ENCODE results near the gene AEBP2.

Gene AEBP2

GRCh38 chr12:19482551-19483109, 43.3 kb downstream of the AEBP2 start:
- peak; percentile 85 for ATAC-seq (replicated peaks)
- peaks cover 32% of the 10 kb centered on the region for H3K36me3 Mint-ChIP-seq (ENCODE audit: insufficient read depth)
- H3K4me1 Mint-ChIP-seq (ENCODE audit: low read depth in 2 of 2), result peaks cover 46 to 70% of the 10 kb centered on the region in 2 donors
- H3K9me3 Mint-ChIP-seq, result no peaks in the 10 kb centered on the region
- peak; percentile 18 to 44 (median 34) for DNase-seq
- peak overlapping the region; percentile 69 to 74 for H3K4me3 Mint-ChIP-seq
- H3K27ac Mint-ChIP-seq, result peak overlapping the region; percentile 91 to 97
- H3K27me3 Mint-ChIP-seq, result no peaks in the 10 kb centered on the region

DNA sequence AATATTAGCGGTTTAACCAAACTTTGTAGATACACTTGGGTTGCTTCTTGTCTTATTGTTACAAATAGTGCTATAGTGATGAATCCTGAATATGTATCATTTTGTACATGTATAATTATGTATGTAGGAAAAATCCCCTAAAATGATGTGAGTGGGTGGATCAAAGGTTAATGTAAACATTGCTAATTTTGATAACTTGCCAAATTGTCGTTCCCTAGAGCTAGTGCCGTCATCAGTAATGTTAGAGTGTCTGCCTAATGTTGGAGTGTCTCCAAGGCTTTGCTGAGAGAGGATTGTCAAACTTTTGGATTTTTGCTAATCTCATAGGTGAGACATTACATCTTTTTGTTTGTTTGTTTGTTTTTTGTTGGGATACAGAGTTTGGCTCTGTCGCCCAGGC, 44.4 kb downstream of the AEBP2 start:
- H3K4me1 Mint-ChIP-seq (ENCODE audit: low read depth in 2 of 2), result peaks cover 43 to 65% of the 10 kb centered on the region in 2 donors
- no peaks in the 10 kb centered on the region for H3K9me3 Mint-ChIP-seq
- H3K36me3 Mint-ChIP-seq (ENCODE audit: insufficient read depth), result peaks cover 32% of the 10 kb centered on the region
- H3K27ac Mint-ChIP-seq, result peak overlapping the region; percentile 91 to 97
- DNase-seq, result no peak
- H3K27me3 Mint-ChIP-seq, result no peaks in the 10 kb centered on the region
- ATAC-seq (replicated peaks), result no peak
- peak overlapping the region; percentile 69 to 74 for H3K4me3 Mint-ChIP-seq

DNA sequence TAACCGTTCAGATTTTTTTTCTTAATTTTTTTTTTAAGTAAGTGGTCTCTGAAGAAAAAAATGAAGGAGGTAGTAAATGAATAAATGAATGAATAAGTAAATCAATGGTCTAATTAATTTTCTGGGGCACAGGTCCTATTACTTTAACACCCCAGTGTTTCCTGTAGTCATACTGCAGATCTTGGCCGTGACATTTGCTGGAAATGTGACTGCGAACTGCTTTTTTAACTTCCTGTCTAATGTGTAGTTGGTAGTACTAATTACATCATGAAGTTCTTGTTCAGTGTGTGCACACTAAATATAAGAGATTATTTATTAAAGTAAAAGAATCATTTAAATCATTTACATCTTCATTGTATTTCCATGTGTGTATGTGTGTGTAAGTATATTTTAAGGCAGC, 45.4 kb downstream of the AEBP2 start:
- Mint-ChIP-seq H3K9me3 (no peaks in the 10 kb centered on the region), H3K27ac (peak overlapping the region in 1 of 2 donors; percentile 91), H3K36me3 (ENCODE audit: insufficient read depth) (peaks cover 32% of the 10 kb centered on the region), H3K4me1 (ENCODE audit: low read depth in 2 of 2) (peaks cover 45 to 65% of the 10 kb centered on the region in 2 donors), H3K27me3 (no peaks in the 10 kb centered on the region), H3K4me3 (peak overlapping the region; percentile 16 to 25)
- no peak for ATAC-seq (replicated peaks)
- DNase-seq, result no peak

- H3K36me3 Mint-ChIP-seq (ENCODE audit: insufficient read depth), result peaks cover 27% of the 10 kb centered on the region
- H3K27ac Mint-ChIP-seq, result peak overlapping the region; percentile 69 to 91
- no peaks in the 10 kb centered on the region for H3K27me3 Mint-ChIP-seq
- H3K9me3 Mint-ChIP-seq, result no peaks in the 10 kb centered on the region
- ATAC-seq (replicated peaks), result no peak
- peak overlapping the region; percentile 16 to 21 for H3K4me3 Mint-ChIP-seq
- peaks cover 45 to 65% of the 10 kb centered on the region in 2 donors for H3K4me1 Mint-ChIP-seq (ENCODE audit: low read depth in 2 of 2)
- no peak for DNase-seq
Measured at GRCh38 chr12:19485240-19485639, 45.9 kb downstream of the AEBP2 start.

DNA sequence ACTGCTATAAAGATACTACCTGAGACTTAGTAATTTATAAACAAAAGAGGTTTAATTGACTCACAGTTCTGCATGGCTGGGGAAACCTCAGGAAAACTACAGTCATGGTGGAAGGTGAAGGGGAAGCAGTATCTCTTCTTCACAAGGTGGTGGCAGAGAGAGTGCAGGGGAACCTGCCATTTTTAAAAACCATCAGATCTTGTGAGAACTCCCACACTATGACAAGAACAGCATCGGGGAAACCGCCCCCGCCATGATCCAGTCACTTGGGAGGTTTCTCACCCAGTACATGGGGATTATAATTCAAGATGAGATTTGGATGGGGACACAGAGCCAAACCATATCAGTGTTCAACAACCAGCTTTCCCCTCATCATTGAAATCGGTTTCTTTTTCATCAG, 49.9 kb downstream of the AEBP2 start:
- no peaks in the 10 kb centered on the region for H3K9me3 Mint-ChIP-seq
- H3K27ac Mint-ChIP-seq, result no peak overlapping the region
- H3K36me3 Mint-ChIP-seq (ENCODE audit: insufficient read depth), result peaks cover 23% of the 10 kb centered on the region
- DNase-seq, result no peak
- no peaks in the 10 kb centered on the region for H3K27me3 Mint-ChIP-seq
- peaks cover 22 to 57% of the 10 kb centered on the region in 2 donors for H3K4me1 Mint-ChIP-seq (ENCODE audit: low read depth in 2 of 2)
- no peak for ATAC-seq (replicated peaks)
- H3K4me3 Mint-ChIP-seq, result no peak overlapping the region

GRCh38 chr12:19490908-19491307, 51.6 kb downstream of the AEBP2 start:
- Mint-ChIP-seq H3K9me3 (no peaks in the 10 kb centered on the region), H3K27ac (no peak overlapping the region), H3K4me3 (no peak overlapping the region), H3K4me1 (ENCODE audit: low read depth in 2 of 2) (peaks cover 13 to 44% of the 10 kb centered on the region in 2 donors), H3K27me3 (no peaks in the 10 kb centered on the region), H3K36me3 (ENCODE audit: insufficient read depth) (peaks cover 36% of the 10 kb centered on the region)
- ATAC-seq (replicated peaks), result no peak
- no peak for DNase-seq

DNA sequence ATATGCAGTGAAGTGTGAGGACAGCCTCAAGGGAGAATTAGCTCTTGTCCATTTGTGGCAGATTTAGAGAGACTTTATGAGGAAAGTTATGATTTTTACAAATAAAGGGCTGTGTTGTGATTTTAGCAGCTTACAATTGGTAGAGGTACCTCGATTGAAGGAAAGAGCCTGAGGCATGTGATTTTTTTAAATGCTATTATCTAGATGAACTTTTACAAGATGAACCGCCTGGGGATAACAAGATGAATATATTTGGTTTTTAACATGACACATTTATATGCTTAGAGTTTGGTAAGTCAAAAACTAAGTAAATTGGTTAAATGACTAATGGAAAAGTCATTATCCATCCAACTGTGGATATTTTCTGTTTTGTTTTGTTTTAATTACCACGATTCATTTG, 52.6 kb downstream of the AEBP2 start:
- Mint-ChIP-seq H3K27ac (peak overlapping the region; percentile 29 to 88), H3K4me1 (ENCODE audit: low read depth in 2 of 2) (peaks cover 4 to 38% of the 10 kb centered on the region in 2 donors), H3K4me3 (no peak overlapping the region), H3K27me3 (no peaks in the 10 kb centered on the region), H3K36me3 (ENCODE audit: insufficient read depth) (peaks cover 33% of the 10 kb centered on the region), H3K9me3 (no peaks in the 10 kb centered on the region)
- DNase-seq (no peak), ATAC-seq (replicated peaks) (no peak)

- Mint-ChIP-seq H3K27ac (peak overlapping the region; percentile 70 to 72), H3K27me3 (no peaks in the 10 kb centered on the region), H3K4me1 (ENCODE audit: low read depth in 2 of 2) (peaks cover 7 to 30% of the 10 kb centered on the region in 2 donors), H3K4me3 (no peak overlapping the region), H3K36me3 (ENCODE audit: insufficient read depth) (peaks cover 63% of the 10 kb centered on the region), H3K9me3 (no peaks in the 10 kb centered on the region)
- no peak for ATAC-seq (replicated peaks)
- DNase-seq, result no peak
Measured at GRCh38 chr12:19496219-19496878, 57.1 kb downstream of the AEBP2 start.

GRCh38 chr12:19498099-19498498, 58.8 kb downstream of the AEBP2 start:
- no peaks in the 10 kb centered on the region for H3K27me3 Mint-ChIP-seq
- H3K27ac Mint-ChIP-seq, result peak overlapping the region; percentile 18 to 65
- H3K36me3 Mint-ChIP-seq (ENCODE audit: insufficient read depth), result peaks cover 65% of the 10 kb centered on the region
- H3K9me3 Mint-ChIP-seq, result no peaks in the 10 kb centered on the region
- DNase-seq (no peak), ATAC-seq (replicated peaks) (no peak)
- H3K4me1 Mint-ChIP-seq (ENCODE audit: low read depth in 2 of 2), result peaks cover 8 to 19% of the 10 kb centered on the region in 2 donors
- H3K4me3 Mint-ChIP-seq, result no peak overlapping the region

DNA sequence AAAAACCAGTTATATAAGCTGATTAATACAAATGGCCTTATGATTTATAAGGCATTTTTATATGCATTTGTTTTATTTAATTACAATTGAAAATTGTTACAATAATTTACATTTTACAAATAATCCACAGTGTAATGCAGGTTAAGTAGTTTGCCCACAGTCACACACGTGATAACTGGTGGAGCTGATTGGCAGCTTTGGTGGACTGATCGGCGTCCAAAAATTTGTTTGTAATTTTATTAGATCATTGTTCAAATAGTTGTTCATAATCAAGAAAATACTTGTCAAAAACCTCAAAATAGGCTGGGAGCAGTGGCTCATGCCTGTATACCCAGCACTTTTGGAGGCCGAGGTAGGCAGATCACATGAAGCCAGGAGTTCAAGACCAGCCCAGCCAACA, 59.7 kb downstream of the AEBP2 start:
- ATAC-seq (replicated peaks) (no peak), DNase-seq (no peak)
- Mint-ChIP-seq H3K9me3 (no peaks in the 10 kb centered on the region), H3K4me3 (no peak overlapping the region), H3K4me1 (ENCODE audit: low read depth in 2 of 2) (peaks cover 10 to 20% of the 10 kb centered on the region in 2 donors), H3K27ac (no peak overlapping the region), H3K27me3 (no peaks in the 10 kb centered on the region), H3K36me3 (ENCODE audit: insufficient read depth) (peaks cover 66% of the 10 kb centered on the region)

- no peak overlapping the region for H3K4me3 Mint-ChIP-seq
- peak overlapping the region; percentile 12 to 49 for H3K27ac Mint-ChIP-seq
- no peaks in the 10 kb centered on the region for H3K9me3 Mint-ChIP-seq
- ATAC-seq (replicated peaks), result no peak
- peaks cover 33 to 49% of the 10 kb centered on the region in 2 donors for H3K4me1 Mint-ChIP-seq (ENCODE audit: low read depth in 2 of 2)
- peaks cover 26% of the 10 kb centered on the region for H3K36me3 Mint-ChIP-seq (ENCODE audit: insufficient read depth)
- H3K27me3 Mint-ChIP-seq, result no peaks in the 10 kb centered on the region
- no peak for DNase-seq
Measured at GRCh38 chr12:19506497-19506896, 67.2 kb downstream of the AEBP2 start.

- H3K36me3 Mint-ChIP-seq (ENCODE audit: insufficient read depth), result peaks cover 22% of the 10 kb centered on the region
- no peak for DNase-seq
- no peaks in the 10 kb centered on the region for H3K9me3 Mint-ChIP-seq
- H3K4me1 Mint-ChIP-seq (ENCODE audit: low read depth in 2 of 2), result peaks cover 33 to 50% of the 10 kb centered on the region in 2 donors
- H3K27me3 Mint-ChIP-seq, result no peaks in the 10 kb centered on the region
- no peak overlapping the region for H3K4me3 Mint-ChIP-seq
- ATAC-seq (replicated peaks), result no peak
- peak overlapping the region; percentile 49 to 77 for H3K27ac Mint-ChIP-seq
Measured at GRCh38 chr12:19507823-19508222, 68.5 kb downstream of the AEBP2 start.

DNA sequence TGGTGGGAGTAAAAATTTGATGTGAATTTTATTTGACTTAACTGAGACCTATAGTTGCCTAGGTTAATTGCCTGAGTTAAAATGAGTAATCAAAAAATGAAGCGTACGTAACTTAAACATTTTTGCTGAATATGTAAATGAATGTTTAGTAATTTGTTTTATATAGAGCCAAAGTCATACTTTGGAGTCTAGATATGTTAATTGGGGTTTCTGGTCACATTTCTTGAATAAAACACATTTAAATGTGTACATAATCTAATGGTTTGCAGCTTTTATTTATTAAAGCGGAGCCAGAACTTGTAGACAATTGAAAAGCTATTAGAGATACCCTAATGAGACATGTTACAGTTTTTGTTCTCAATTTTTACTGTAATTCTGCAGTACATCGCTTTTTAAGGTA, 71.2 kb downstream of the AEBP2 start:
- DNase-seq (no peak), ATAC-seq (replicated peaks) (no peak)
- H3K27me3 Mint-ChIP-seq, result no peaks in the 10 kb centered on the region
- no peaks in the 10 kb centered on the region for H3K9me3 Mint-ChIP-seq
- H3K36me3 Mint-ChIP-seq (ENCODE audit: insufficient read depth), result peaks cover 41% of the 10 kb centered on the region
- H3K27ac Mint-ChIP-seq, result peak overlapping the region in 1 of 2 donors; percentile 13
- no peak overlapping the region for H3K4me3 Mint-ChIP-seq
- peaks cover 21 to 29% of the 10 kb centered on the region in 2 donors for H3K4me1 Mint-ChIP-seq (ENCODE audit: low read depth in 2 of 2)

DNA sequence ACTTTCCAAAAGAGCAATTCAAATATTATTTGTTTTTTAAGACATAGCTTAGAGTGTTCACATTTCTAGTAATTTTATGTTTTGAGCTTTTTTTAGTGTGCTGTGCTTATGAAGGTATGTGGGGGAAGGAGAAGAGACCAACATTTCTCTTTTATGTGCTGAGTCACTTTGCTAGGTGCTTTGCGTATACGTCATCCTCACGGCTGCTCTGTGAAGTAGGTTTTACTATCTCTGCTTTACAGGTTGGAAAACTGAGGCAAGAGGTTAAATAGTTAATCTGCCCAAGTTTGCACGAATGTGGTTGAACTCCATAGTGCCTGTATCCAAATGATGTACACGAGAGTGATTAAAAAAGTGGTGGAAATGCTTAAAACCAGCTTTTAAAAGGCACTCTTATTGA, 75.9 kb downstream of the AEBP2 start:
- peak overlapping the region in 1 of 2 donors; percentile 46 for H3K27ac Mint-ChIP-seq

More for the DNA sequence above, 75.9 kb downstream of the AEBP2 start:
- Mint-ChIP-seq H3K27me3 (no peaks in the 10 kb centered on the region), H3K4me1 (ENCODE audit: low read depth in 2 of 2) (peaks cover under 1 to 17% of the 10 kb centered on the region in 2 donors), H3K9me3 (no peaks in the 10 kb centered on the region), H3K36me3 (ENCODE audit: insufficient read depth) (peaks cover 45% of the 10 kb centered on the region), H3K4me3 (no peak overlapping the region)
- DNase-seq (no peak), ATAC-seq (replicated peaks) (no peak)

Data from effector memory CD8-positive, alpha-beta T cell (primary cell).